ELR (cell line): ENCODE data around the gene MAP2K5.
A peak's percentile ranks its signal among the peaks of the same experiment; 100 is the strongest.

Source experiments
- DNase-seq: peaks from one replicate; pipeline ENCODE4 v3.0.0-alpha.2; 2015; ENCODE audit warnings: low read depth

MAP2K5 gene

GRCh38 chr15:67824976-67825880 is 282.7 kb downstream of the MAP2K5 start, which contains the start of gene SKOR1:
Gene SKOR1 (plus strand): TSS chr15:67825509. CDS start chr15:67825603, 94 bp downstream.
- peak; percentile 23 for DNase-seq

GRCh38 chr15:67825881-67826716 is 283.6 kb downstream of the MAP2K5 start:
- DNase-seq: no peak

GRCh38 chr15:67826717-67827561 is 284.4 kb downstream of the MAP2K5 start:
- DNase-seq: no peak

- DNase-seq: no peak
These were observed 285.2 kb downstream of the MAP2K5 start for GRCh38 chr15:67827562-67828277.

- DNase-seq: no peak
These were observed 285.9 kb downstream of the MAP2K5 start for GRCh38 chr15:67828278-67828968.

- DNase-seq: no peak
These were observed 286.6 kb downstream of the MAP2K5 start for GRCh38 chr15:67828969-67829646.

- no peak for DNase-seq
These were observed 287.4 kb downstream of the MAP2K5 start for GRCh38 chr15:67829647-67830504.

- DNase-seq: no peak
These were observed 288.9 kb downstream of the MAP2K5 start for GRCh38 chr15:67831363-67831762.

GRCh38 chr15:67832031-67832551 is 289.6 kb downstream of the MAP2K5 start:
- DNase-seq: peak; percentile 57

GRCh38 chr15:67832897-67833709 is 290.6 kb downstream of the MAP2K5 start:
- DNase-seq: no peak

GRCh38 chr15:67833710-67834511 is 291.4 kb downstream of the MAP2K5 start:
- peak; percentile 65 for DNase-seq

- DNase-seq: no peak
These were observed 292.2 kb downstream of the MAP2K5 start for GRCh38 chr15:67834581-67835296.

- DNase-seq: no peak
These were observed 293.0 kb downstream of the MAP2K5 start for GRCh38 chr15:67835297-67836133.

GRCh38 chr15:67836134-67836455 is 293.6 kb downstream of the MAP2K5 start:
- DNase-seq: peak; percentile 38

- peak; percentile 67 for DNase-seq
These were observed 294.0 kb downstream of the MAP2K5 start for GRCh38 chr15:67836477-67836876.

GRCh38 chr15:67836955-67837354 is 294.5 kb downstream of the MAP2K5 start:
- DNase-seq: no peak
